ENCODE results near the gene COMMD4.
A peak's percentile ranks its signal among the peaks of the same experiment; 100 is the strongest.

Gene COMMD4

GRCh38 chr15:75357976-75358673, 22.3 kb downstream of the COMMD4 start:
- no peak for DNase-seq

GRCh38 chr15:75358771-75359536, 23.1 kb downstream of the COMMD4 start:
- no peak for DNase-seq

- no peak for DNase-seq
Observed at GRCh38 chr15:75359537-75360250, 23.8 kb downstream of the COMMD4 start.

- DNase-seq = no peak
Observed at GRCh38 chr15:75360391-75360790, 24.5 kb downstream of the COMMD4 start.

GRCh38 chr15:75360856-75361255, 25.0 kb downstream of the COMMD4 start:
- no peak for DNase-seq

- DNase-seq = no peak
Observed at GRCh38 chr15:75361361-75361988, 25.6 kb downstream of the COMMD4 start.

GRCh38 chr15:75361989-75362641, 26.3 kb downstream of the COMMD4 start:
- no peak for DNase-seq

GRCh38 chr15:75362642-75363249, 26.9 kb downstream of the COMMD4 start:
- DNase-seq = no peak

- DNase-seq = no peak
Observed at GRCh38 chr15:75363786-75364185, 27.9 kb downstream of the COMMD4 start.

- no peak for DNase-seq
Observed at GRCh38 chr15:75364881-75365280, 29.0 kb downstream of the COMMD4 start.

GRCh38 chr15:75366163-75366562, 30.3 kb downstream of the COMMD4 start:
- DNase-seq = no peak

- DNase-seq = no peak
Observed at GRCh38 chr15:75367006-75367405, 31.1 kb downstream of the COMMD4 start.

GRCh38 chr15:75367406-75367912, 31.6 kb downstream of the COMMD4 start:
- DNase-seq = no peak

- DNase-seq = peak; percentile 92
Observed at GRCh38 chr15:75367913-75368688, 32.2 kb downstream of the COMMD4 start, which contains the start of gene MAN2C1. MAN2C1 (minus strand) TSS chr15:75368607; CDS start chr15:75368583, 24 bp downstream.

- DNase-seq = no peak
Observed at GRCh38 chr15:75368689-75369239, 32.9 kb downstream of the COMMD4 start.

GRCh38 chr15:75369897-75370581, 34.2 kb downstream of the COMMD4 start:
- DNase-seq = no peak

GRCh38 chr15:75371486-75371885, 35.6 kb downstream of the COMMD4 start:
- no peak for DNase-seq

- no peak for DNase-seq
Observed at GRCh38 chr15:75371901-75372688, 36.2 kb downstream of the COMMD4 start.

- no peak for DNase-seq
Observed at GRCh38 chr15:75380773-75381172, 44.9 kb downstream of the COMMD4 start.
